Panc1 (cell line): ENCODE data around the gene MAPT. TPM values are rescaled to one million over a fixed set of nuclear protein-coding genes. Genes with fewer than 3 reads are reported as not detected.

Source experiments
- ATAC-seq: fragments of 200-7000 bp; cut with Tn5 transposase; 2 replicates; pipeline ENCODE4 v1.9.1; 2020; ENCODE audit warnings: mild to moderate bottlenecking, moderate library complexity
- BruUV-seq: library from RNA; stranded (reverse); fragments of 400-500 nt; replicated peaks from 2 replicates; lab custom pipeline; 2021; lab: Mats Ljungman, UMichigan
- CTCF ChIA-PET: fragments of 300-600 bp; sonication (Branson Sonifier 250); formaldehyde crosslinking; loops from one replicate; lab custom pipeline; 2022; ENCODE audit warnings: antibody characterized with exemption; lab: Charles Lee
- POLR2A ChIA-PET: fragments of 300-600 bp; sonication (Branson Sonifier 250); formaldehyde crosslinking; loops from one replicate; lab custom pipeline; 2022; ENCODE audit warnings: antibody characterized with exemption; lab: Charles Lee
- DNase-seq: peaks from one replicate; pipeline ENCODE4 v3.0.0-alpha.2; 2010; ENCODE audit warnings: low read depth, low spot score
- H3K27ac ChIP-seq: 2 replicates; pipeline ENCODE4 v1.5.1; 2011; ENCODE audit warnings: mild to moderate bottlenecking, low read length, inconsistent platforms
- H3K27me3 ChIP-seq: fragments of 200-500 bp; sonication (Bioruptor generic); 2 replicates; pipeline ENCODE4 v1.6.0; 2014; ENCODE audit warnings: low read length, inconsistent platforms; ENCODE audit not compliant: control insufficient read depth, insufficient read depth
- H3K36me3 ChIP-seq: fragments of 200-500 bp; sonication (Bioruptor generic); 2 replicates; pipeline ENCODE4 v1.5.1; 2014; ENCODE audit warnings: inconsistent platforms, mild to moderate bottlenecking, low read length, moderate library complexity; ENCODE audit not compliant: control insufficient read depth, insufficient read depth
- H3K4me1 ChIP-seq: 2 replicates; pipeline ENCODE4 v1.5.1; 2011; ENCODE audit warnings: inconsistent platforms, mild to moderate bottlenecking, low read length, moderate library complexity; ENCODE audit not compliant: control insufficient read depth, insufficient read depth
- H3K4me3 ChIP-seq, 2 experiments: 2 replicates each; pipeline ENCODE4 v1.5.1; 2011 to 2012; ENCODE audit warnings: low read depth in 2 of 2, low read length in 2 of 2, mild to moderate bottlenecking in 2 of 2, inconsistent platforms in 1 of 2, moderate library complexity in 1 of 2
- H3K9me3 ChIP-seq: fragments of 200-500 bp; sonication (Bioruptor generic); 2 replicates; pipeline ENCODE4 v1.5.1; 2014; ENCODE audit warnings: low read depth, mild to moderate bottlenecking, inconsistent platforms, low read length, moderate library complexity; ENCODE audit not compliant: control insufficient read depth, insufficient read depth
- POLR2AphosphoS5 ChIP-seq: IDR thresholded peaks from 2 replicates; pipeline ENCODE4 v1.6.1; 2012; ENCODE audit warnings: mild to moderate bottlenecking, low read depth, low read length, moderate library complexity
- REST ChIP-seq, 2 experiments: IDR thresholded peaks; 2 replicates each; pipeline ENCODE4 v1.6.1; 2011 to 2012; ENCODE audit warnings: low read depth in 2 of 2, control low read depth in 1 of 2, low read length in 1 of 2, mild to moderate bottlenecking in 1 of 2, moderate library complexity in 1 of 2; ENCODE audit not compliant: insufficient read depth in 1 of 2
- SIN3A ChIP-seq: IDR thresholded peaks from 2 replicates; pipeline ENCODE4 v1.6.1; 2012; ENCODE audit warnings: low read depth, mild to moderate bottlenecking, low read length, moderate library complexity, borderline replicate concordance; ENCODE audit not compliant: insufficient read depth
- TCF7L2 ChIP-seq: IDR thresholded peaks from 2 replicates; pipeline ENCODE4 v1.6.1; 2011; ENCODE audit warnings: mild to moderate bottlenecking, low read depth, low read length, inconsistent platforms
- in situ Hi-C: cut with HindIII; loops from 2 replicates; pipeline ENCODE4 v1.10.0; 2016; ENCODE audit warnings: low sequenced_read_pairs, low pct_unique_long_range_greater_than_20kb
- intact Hi-C: fragments of 100-400 bp; cut with micrococcal nuclease; formaldehyde crosslinking; loops from one replicate; pipeline ENCODE4 v1.10.0; 2022; ENCODE audit not compliant: unreplicated experiment
- total RNA-seq: library from RNA; stranded (reverse); gene quantifications from one replicate; pipeline ENCODE4 v1.2.1, GENCODE V29; 2021; ENCODE audit not compliant: unreplicated experiment
- TF ChIP-seq, protein P1 (sequence below): fragments of 450-650 bp; IDR thresholded peaks from 2 replicates; pipeline ENCODE4 v1.5.1; 2017; ENCODE audit warnings: mild to moderate bottlenecking

MAPT gene
- total RNA-seq, 1 experiment from 2014 or later = 0.59 TPM

- DNase-seq (no peak), ATAC-seq (no peak)
- CTCF ChIA-PET = interaction anchor here (0.5 to 0.7 kb wide), 2 partner anchors 253 to 440 kb away, joined by 3 to 4 read pairs; no protein-coding TSS in a partner anchor
- in situ Hi-C loops = no loop called here
- POLR2A ChIA-PET = no interaction called here
- H3K36me3 ChIP-seq = no peaks in the 10 kb centered on the region
- no peaks in the 10 kb centered on the region for H3K9me3 ChIP-seq
- no TSS peak for BruUV-seq
- no peaks in the 10 kb centered on the region for H3K27me3 ChIP-seq
- H3K27ac ChIP-seq = no peak overlapping the region
- TF ChIP-seq SIN3A (no peak), REST (IDR thresholded peaks at IDR 0.05; ENCODE audit: insufficient read depth in 1 of 2, low read depth in 2 of 2, low read length in 1 of 2) (no peak)
- TF ChIP-seq, protein P1, sequence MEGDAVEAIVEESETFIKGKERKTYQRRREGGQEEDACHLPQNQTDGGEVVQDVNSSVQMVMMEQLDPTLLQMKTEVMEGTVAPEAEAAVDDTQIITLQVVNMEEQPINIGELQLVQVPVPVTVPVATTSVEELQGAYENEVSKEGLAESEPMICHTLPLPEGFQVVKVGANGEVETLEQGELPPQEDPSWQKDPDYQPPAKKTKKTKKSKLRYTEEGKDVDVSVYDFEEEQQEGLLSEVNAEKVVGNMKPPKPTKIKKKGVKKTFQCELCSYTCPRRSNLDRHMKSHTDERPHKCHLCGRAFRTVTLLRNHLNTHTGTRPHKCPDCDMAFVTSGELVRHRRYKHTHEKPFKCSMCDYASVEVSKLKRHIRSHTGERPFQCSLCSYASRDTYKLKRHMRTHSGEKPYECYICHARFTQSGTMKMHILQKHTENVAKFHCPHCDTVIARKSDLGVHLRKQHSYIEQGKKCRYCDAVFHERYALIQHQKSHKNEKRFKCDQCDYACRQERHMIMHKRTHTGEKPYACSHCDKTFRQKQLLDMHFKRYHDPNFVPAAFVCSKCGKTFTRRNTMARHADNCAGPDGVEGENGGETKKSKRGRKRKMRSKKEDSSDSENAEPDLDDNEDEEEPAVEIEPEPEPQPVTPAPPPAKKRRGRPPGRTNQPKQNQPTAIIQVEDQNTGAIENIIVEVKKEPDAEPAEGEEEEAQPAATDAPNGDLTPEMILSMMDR = no peak
- no peak overlapping the region for H3K4me3 ChIP-seq
- intact Hi-C loops = no loop called here
- H3K4me1 ChIP-seq = no peaks in the 10 kb centered on the region
These were observed 48.8 kb upstream of the MAPT start for GRCh38 chr17:45845376-45846185.

- H3K27ac ChIP-seq = no peak overlapping the region
- in situ Hi-C loops (no loop called here), intact Hi-C loops (no loop called here)
- CTCF ChIA-PET = interaction anchor here (0.7 kb wide), 1 partner anchor 440 kb away, joined by 4 read pairs; no protein-coding TSS in a partner anchor
- no peaks in the 10 kb centered on the region for H3K4me1 ChIP-seq
- DNase-seq (no peak), ATAC-seq (no peak)
- TF ChIP-seq, protein P1 = no peak
- no peak for TF ChIP-seq SIN3A
- no peak for TF ChIP-seq POLR2AphosphoS5
- no peak for TF ChIP-seq REST (IDR thresholded peaks at IDR 0.05; ENCODE audit: insufficient read depth in 1 of 2, low read depth in 2 of 2, low read length in 1 of 2)
- TF ChIP-seq TCF7L2 = no peak
- POLR2A ChIA-PET = no interaction called here
- H3K36me3 ChIP-seq = no peaks in the 10 kb centered on the region
- no TSS peak for BruUV-seq
- no peaks in the 10 kb centered on the region for H3K9me3 ChIP-seq
- no peaks in the 10 kb centered on the region for H3K27me3 ChIP-seq
- H3K4me3 ChIP-seq = no peak overlapping the region
These were observed 48.1 kb upstream of the MAPT start for GRCh38 chr17:45846223-45846622.
